ENCODE measurements around the gene TRPM2.

The TRPM2 gene

GRCh38 chr21:44353191-44353970 is at the start of gene TRPM2:
TRPM2 (plus strand) TSS chr21:44353621; CDS start chr21:44353701, 80 bp downstream.
- H3K4me3 ChIP-seq (ENCODE audit: control insufficient read depth, low read depth, low read length) = no peak within 1 kb of the TSS
- DNase-seq (ENCODE audit: low read depth) = no peak
- no peak for TF ChIP-seq CTCF (IDR thresholded peaks at IDR 0.05; ENCODE audit: control insufficient read depth, insufficient read depth, low read depth, low read length, missing control alignments)

- no peak overlapping the region for H3K4me3 ChIP-seq (ENCODE audit: control insufficient read depth, low read depth, low read length)
- DNase-seq (ENCODE audit: low read depth) = no peak
- TF ChIP-seq CTCF (IDR thresholded peaks at IDR 0.05; ENCODE audit: control insufficient read depth, insufficient read depth, low read depth, low read length, missing control alignments) = no peak
Observed at GRCh38 chr21:44304011-44304616, 49.3 kb upstream of the TRPM2 start.

GRCh38 chr21:44304877-44305293 is 48.5 kb upstream of the TRPM2 start:
- H3K4me3 ChIP-seq (ENCODE audit: control insufficient read depth, low read depth, low read length) = no peak overlapping the region
- TF ChIP-seq CTCF (IDR thresholded peaks at IDR 0.05; ENCODE audit: control insufficient read depth, insufficient read depth, low read depth, low read length, missing control alignments) = peak; percentile 78
- no peak for DNase-seq (ENCODE audit: low read depth)

GRCh38 chr21:44305691-44306090 is 47.7 kb upstream of the TRPM2 start:
- H3K4me3 ChIP-seq (ENCODE audit: control insufficient read depth, low read depth, low read length) = no peak overlapping the region
- DNase-seq (ENCODE audit: low read depth) = no peak
- TF ChIP-seq CTCF (IDR thresholded peaks at IDR 0.05; ENCODE audit: control insufficient read depth, insufficient read depth, low read depth, low read length, missing control alignments) = no peak

GRCh38 chr21:44306936-44307704 is 46.3 kb upstream of the TRPM2 start:
- TF ChIP-seq CTCF (IDR thresholded peaks at IDR 0.05; ENCODE audit: control insufficient read depth, insufficient read depth, low read depth, low read length, missing control alignments) = no peak
- DNase-seq (ENCODE audit: low read depth) = no peak
- H3K4me3 ChIP-seq (ENCODE audit: control insufficient read depth, low read depth, low read length) = no peak overlapping the region

GRCh38 chr21:44310628-44311507 is 42.6 kb upstream of the TRPM2 start:
- H3K4me3 ChIP-seq (ENCODE audit: control insufficient read depth, low read depth, low read length) = no peak overlapping the region
- no peak for DNase-seq (ENCODE audit: low read depth)
- TF ChIP-seq CTCF (IDR thresholded peaks at IDR 0.05; ENCODE audit: control insufficient read depth, insufficient read depth, low read depth, low read length, missing control alignments) = no peak
